MV-4-11 (cell line): ENCODE data around the gene BAZ1A.

Source experiments
- DNase-seq: peaks from one replicate; lab custom pipeline; 2025; lab: John Stamatoyannopoulos, UW

BAZ1A gene, protein sequence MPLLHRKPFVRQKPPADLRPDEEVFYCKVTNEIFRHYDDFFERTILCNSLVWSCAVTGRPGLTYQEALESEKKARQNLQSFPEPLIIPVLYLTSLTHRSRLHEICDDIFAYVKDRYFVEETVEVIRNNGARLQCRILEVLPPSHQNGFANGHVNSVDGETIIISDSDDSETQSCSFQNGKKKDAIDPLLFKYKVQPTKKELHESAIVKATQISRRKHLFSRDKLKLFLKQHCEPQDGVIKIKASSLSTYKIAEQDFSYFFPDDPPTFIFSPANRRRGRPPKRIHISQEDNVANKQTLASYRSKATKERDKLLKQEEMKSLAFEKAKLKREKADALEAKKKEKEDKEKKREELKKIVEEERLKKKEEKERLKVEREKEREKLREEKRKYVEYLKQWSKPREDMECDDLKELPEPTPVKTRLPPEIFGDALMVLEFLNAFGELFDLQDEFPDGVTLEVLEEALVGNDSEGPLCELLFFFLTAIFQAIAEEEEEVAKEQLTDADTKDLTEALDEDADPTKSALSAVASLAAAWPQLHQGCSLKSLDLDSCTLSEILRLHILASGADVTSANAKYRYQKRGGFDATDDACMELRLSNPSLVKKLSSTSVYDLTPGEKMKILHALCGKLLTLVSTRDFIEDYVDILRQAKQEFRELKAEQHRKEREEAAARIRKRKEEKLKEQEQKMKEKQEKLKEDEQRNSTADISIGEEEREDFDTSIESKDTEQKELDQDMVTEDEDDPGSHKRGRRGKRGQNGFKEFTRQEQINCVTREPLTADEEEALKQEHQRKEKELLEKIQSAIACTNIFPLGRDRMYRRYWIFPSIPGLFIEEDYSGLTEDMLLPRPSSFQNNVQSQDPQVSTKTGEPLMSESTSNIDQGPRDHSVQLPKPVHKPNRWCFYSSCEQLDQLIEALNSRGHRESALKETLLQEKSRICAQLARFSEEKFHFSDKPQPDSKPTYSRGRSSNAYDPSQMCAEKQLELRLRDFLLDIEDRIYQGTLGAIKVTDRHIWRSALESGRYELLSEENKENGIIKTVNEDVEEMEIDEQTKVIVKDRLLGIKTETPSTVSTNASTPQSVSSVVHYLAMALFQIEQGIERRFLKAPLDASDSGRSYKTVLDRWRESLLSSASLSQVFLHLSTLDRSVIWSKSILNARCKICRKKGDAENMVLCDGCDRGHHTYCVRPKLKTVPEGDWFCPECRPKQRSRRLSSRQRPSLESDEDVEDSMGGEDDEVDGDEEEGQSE (N-terminal part only)

DNA sequence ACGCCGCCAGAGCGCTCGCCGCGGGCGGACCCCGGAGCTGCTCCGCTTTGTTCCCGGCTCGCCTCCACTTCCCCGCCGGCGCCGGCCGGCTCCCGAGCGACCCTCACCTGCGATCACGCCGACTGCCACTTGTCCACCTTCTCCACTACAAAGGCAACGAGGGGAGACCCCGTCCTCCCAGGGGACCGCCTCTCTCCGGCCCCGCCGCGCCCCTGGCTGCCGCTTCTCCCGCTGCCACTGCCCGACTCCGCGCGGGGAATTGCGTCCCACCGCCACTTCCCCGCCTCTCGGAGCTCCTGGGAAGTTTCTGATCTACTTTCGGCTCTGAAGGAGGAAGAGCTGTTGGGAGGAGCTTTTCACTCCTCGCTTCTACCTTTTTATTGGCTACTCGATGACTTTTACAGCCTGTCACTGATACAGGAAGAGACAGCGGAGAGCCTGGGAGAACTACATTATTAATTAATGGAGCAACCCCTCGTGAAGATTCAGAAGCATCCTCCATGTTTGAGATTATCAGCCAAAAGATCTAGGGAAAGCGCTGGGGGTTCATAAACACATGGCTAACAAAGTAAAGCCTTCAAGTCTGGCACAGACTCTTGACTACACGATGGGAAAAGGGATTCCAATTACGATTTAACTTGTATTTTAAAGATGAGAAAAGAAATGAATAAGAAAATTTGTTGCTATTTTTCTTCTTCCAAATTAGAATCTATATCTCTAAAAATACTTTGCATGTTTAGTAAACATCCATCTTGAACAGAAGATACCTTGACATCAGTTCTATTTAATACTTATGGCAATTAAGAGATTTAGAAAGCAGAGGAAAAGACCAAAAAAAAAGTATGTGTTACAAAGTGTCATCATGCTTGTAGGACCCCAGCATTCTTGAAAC is at the start of gene BAZ1A:
Gene BAZ1A (minus strand): TSS at position 330 of the 892 bp plus-strand sequence. CDS start 756 bp downstream, outside the sequence.
- peak; percentile 88 for DNase-seq

DNA sequence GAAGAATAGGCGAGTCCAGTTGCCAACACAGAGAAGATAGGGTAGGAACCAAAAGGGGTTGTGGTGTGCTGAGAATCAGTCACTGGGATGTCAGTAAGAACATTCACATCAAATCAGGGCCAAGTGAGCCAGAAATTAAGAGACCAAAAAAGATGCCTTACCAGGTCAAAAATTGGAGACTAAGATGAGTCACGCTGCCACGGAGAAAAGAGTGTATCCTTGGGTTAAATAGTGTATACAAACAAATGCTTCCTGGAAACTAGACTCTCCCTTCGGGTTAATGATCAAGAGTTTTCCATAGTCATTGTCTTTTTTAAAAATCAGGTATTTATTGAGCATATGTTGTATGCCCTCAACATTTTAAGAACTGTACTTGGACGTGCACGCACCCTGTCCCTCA is 45.2 kb upstream of the BAZ1A start:
- no peak for DNase-seq

GRCh38 chr14:34913619-34914018 is 38.5 kb upstream of the BAZ1A start:
- DNase-seq, result no peak

DNA sequence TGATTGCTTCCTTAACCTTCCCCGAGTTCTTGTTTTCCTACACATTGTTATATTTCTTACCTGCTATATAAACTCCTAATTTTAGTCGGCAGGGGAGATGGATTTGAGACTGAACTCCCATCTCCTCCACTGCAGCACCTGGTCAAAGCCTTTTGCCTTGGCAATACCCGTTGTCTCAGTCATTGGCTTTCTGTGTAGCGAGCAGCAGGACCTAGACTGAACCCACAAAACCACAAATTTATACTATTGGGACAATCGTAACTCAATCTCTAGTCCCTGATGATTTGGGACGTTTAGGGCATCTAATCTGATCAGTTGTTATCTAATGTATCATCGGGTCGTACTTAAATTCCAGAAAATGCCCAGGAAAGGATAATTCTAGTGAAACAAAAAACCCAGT is 37.8 kb upstream of the BAZ1A start:
- DNase-seq, result no peak

DNA sequence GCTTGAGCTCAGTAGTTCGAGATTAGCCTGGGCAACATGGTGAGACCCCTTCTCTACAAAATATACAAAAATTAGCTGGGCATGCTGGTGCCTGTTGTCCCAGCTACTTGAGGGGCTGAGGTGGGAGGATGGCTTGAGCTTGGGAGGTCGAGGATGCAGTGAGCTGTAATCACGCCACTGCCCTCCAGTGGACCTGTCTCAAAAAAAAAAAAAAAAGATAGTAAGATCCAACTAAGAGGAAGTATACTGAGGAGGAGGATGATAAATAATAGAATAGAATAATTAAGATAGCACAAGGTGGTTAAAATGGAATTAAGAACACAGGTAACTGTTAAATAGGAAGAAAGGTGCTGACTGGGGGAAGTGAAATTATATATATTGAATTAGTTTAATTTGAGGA is 37.0 kb upstream of the BAZ1A start:
- peak; percentile 14 for DNase-seq

DNA sequence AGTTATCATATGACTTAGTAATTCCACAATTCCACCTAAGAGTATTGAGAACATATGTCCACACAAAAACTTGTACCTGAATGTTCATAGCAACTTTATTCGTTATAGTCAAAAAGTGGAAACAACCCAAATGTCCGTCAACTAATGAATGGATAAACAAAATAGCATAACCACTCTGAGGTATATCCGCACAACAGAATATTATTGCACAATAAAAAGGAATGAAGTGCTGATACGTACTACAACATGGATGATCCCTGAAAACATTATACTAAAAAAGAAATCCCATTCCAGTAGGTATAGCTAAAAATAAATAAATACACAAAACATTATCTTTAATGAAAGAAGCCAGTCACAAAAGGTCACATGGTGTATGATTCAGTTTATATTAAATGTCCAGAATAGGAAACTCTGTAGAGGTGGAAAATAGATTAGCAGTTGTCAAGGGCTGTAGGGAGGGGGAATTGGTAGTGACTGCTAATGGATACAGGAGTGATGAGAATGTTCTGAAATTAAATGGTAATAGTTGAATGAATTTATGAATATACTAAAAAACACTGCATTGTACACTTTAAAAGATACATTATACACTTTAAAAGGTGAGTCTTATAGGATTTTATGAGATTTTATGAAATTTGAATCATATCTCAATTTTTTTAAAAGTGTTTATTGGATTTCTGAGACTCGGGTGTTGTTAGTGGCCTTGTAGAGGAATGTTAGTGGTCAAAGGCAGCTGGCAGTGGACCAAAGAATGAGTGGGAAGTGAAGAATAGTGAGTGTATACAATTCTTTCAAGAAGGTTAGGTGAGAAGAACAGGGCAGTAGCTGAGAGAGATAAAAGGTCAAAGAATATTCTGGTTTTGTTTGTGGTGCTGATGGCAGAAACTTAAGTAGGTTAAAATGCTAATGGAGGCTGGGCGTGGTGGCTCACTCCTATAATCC is 36.3 kb upstream of the BAZ1A start:
- no peak for DNase-seq

GRCh38 chr14:34906287-34906686 is 31.1 kb upstream of the BAZ1A start:
- DNase-seq, result no peak

GRCh38 chr14:34895277-34895676 is 20.1 kb upstream of the BAZ1A start:
- DNase-seq, result no peak

DNA sequence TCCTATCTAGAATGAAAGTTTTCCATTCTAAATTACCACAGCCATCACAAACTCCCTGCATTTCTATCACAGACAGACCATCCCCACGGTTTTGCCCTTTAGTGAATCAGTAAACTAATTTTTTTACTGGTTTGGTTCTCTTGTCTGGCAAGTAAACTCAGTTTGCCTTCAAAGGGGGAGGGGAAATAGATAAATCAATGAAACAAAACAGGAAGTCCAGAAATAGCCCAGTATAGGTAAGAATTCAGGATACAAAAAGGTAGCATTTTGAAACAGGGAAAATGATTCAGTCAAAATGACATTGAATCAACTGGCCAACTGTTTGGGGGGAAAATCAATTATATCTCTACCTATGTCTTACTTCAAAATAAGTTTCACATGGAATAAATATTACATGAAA is 15.8 kb upstream of the BAZ1A start:
- DNase-seq, result no peak

DNA sequence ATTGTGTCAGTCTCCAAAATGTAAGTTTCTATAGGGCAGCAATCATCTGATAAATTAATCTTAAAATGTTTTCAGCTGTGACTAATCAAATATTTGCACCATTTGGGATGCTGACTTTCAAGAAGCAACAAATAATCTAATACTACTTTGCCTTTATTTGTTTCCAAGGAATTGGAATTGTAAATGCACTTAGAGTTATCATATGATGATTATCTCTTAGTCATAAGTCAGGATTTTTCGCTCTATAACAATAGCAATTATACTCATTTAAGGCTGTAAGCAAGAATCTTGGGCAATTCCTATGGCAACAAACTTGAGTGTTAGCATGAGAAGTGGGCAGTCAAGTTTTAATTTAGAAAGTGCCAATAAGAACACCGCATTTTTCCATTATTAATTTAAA is 13.0 kb upstream of the BAZ1A start:
- no peak for DNase-seq

DNA sequence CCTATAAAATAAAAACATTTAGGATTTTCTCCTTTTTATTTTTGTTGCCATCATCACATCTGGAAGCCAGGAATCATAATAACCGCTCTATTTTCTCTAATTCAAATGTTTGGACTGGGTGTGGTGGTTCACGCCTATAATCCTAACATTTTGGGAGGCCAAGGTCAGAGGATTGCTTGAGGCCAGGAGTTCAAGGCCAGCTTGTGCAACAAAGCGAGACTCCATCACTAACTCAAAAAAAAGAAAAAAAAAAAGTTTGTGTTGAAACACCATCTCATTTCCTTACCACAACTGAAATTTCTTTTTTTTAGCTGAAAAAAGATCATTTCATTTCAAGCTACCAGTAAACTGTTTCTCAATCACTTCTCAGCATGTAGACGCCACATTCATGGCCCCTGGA is 8.8 kb upstream of the BAZ1A start:
- peak; percentile 91 for DNase-seq

GRCh38 chr14:34874386-34875030 is 652 bp downstream of the BAZ1A start:
- DNase-seq, result peak; percentile 30

GRCh38 chr14:34873589-34874385 is 1.4 kb downstream of the BAZ1A start:
- DNase-seq, result peak; percentile 96

- DNase-seq, result no peak
Observed at GRCh38 chr14:34872822-34873588, 2.2 kb downstream of the BAZ1A start.

GRCh38 chr14:34867199-34867598 is 8.0 kb downstream of the BAZ1A start:
- no peak for DNase-seq

GRCh38 chr14:34865889-34866574 is 9.1 kb downstream of the BAZ1A start:
- DNase-seq, result no peak

GRCh38 chr14:34863844-34864243 is 11.3 kb downstream of the BAZ1A start:
- DNase-seq, result no peak
